Osteoblast (primary cell): ENCODE data around the gene SERPINF2. TPM values are rescaled to one million over a fixed set of nuclear protein-coding genes. Genes with fewer than 3 reads are reported as not detected.
"Not testable (repeated sequence)": the region's sequence is repeated elsewhere in the genome, so short reads cannot be mapped to it uniquely, and the experiment has no call there.

ENCODE experiments used
- DNase-seq: peaks from one replicate; pipeline ENCODE4 v3.0.0; 2011; ENCODE audit warnings: low spot score, mixed read lengths; ENCODE audit not compliant: insufficient read length; ENCODE audit errors: missing footprints
- H2AFZ ChIP-seq: 2 replicates; pipeline ENCODE4 v1.6.0; 2011; ENCODE audit warnings: mild to moderate bottlenecking, low read length
- H3K27ac ChIP-seq: 2 replicates; pipeline ENCODE4 v1.5.1; 2011; ENCODE audit warnings: mild to moderate bottlenecking, low read depth, low read length, moderate library complexity
- H3K27me3 ChIP-seq: 2 replicates; pipeline ENCODE4 v1.6.0; 2012; ENCODE audit warnings: mild to moderate bottlenecking, control low read depth, inconsistent platforms, low read length, moderate library complexity; ENCODE audit not compliant: insufficient read depth
- H3K36me3 ChIP-seq: 2 replicates; pipeline ENCODE4 v1.5.1; 2011; ENCODE audit warnings: mild to moderate bottlenecking, low read length, control low read depth, moderate library complexity; ENCODE audit not compliant: insufficient read depth
- H3K4me1 ChIP-seq: 2 replicates; pipeline ENCODE4 v1.5.1; 2011; ENCODE audit warnings: mild to moderate bottlenecking, low read length, control low read depth, moderate library complexity; ENCODE audit not compliant: insufficient read depth
- H3K4me2 ChIP-seq: 2 replicates; pipeline ENCODE4 v1.6.0; 2011; ENCODE audit warnings: mild to moderate bottlenecking, low read length; ENCODE audit not compliant: insufficient read depth
- H3K4me3 ChIP-seq: fragments of 200-600 bp; sonication (generic); 3 replicates; pipeline ENCODE4 v1.5.1; 2012; ENCODE audit warnings: mild to moderate bottlenecking, low read length, inconsistent platforms; ENCODE audit not compliant: insufficient read depth
- H3K79me2 ChIP-seq: 2 replicates; pipeline ENCODE4 v1.6.0; 2012; ENCODE audit warnings: mild to moderate bottlenecking, low read length, control low read depth, inconsistent platforms; ENCODE audit not compliant: insufficient read depth
- H3K9me3 ChIP-seq: 2 replicates; pipeline ENCODE4 v1.5.1; 2011; ENCODE audit warnings: low read depth, low read length, control low read depth
- H4K20me1 ChIP-seq: 2 replicates; pipeline ENCODE4 v1.6.0; 2012; ENCODE audit warnings: mild to moderate bottlenecking, low read length, control low read depth; ENCODE audit not compliant: insufficient read depth
- CTCF ChIP-seq: IDR thresholded peaks from 2 replicates; pipeline ENCODE4 v1.5.1; 2011; ENCODE audit warnings: mild to moderate bottlenecking, low read depth, low read length, moderate library complexity; ENCODE audit errors: extremely low read depth
- total RNA-seq: library from RNA; depleted of rRNA; stranded (reverse); fragments of >200 nt; gene quantifications from 2 replicates; pipeline ENCODE4 v1.2.3, GENCODE V29; 2012

The SERPINF2 gene
- total RNA-seq: under 0.01 TPM in 1 of 2 replicates, not detected in the other

GRCh38 chr17:1742371-1743087 is at the start of gene SERPINF2:
TSS of gene SERPINF2 (plus strand) at chr17:1742871. CDS start at chr17:1744996, 2,125 bp downstream.
- H3K79me2 ChIP-seq: no peaks in the 10 kb centered on the region
- no peak within 1 kb of the TSS for H3K27ac ChIP-seq
- no peaks in the 10 kb centered on the region for H3K9me3 ChIP-seq
- H3K4me3 ChIP-seq: no peak within 1 kb of the TSS
- no peak within 1 kb of the TSS for H3K4me2 ChIP-seq
- TF ChIP-seq CTCF: no peak
- H4K20me1 ChIP-seq: no peaks in the 10 kb centered on the region
- DNase-seq: peak; percentile 74
- no peaks in the 10 kb centered on the region for H3K27me3 ChIP-seq
- H3K36me3 ChIP-seq: peaks cover 2% of the 10 kb centered on the region
- no peaks in the 10 kb centered on the region for H3K4me1 ChIP-seq
- no peak within 1 kb of the TSS for H2AFZ ChIP-seq

GRCh38 chr17:1693339-1693738 is 49.3 kb upstream of the SERPINF2 start:
- H3K79me2 ChIP-seq: no peaks in the 10 kb centered on the region

GRCh38 chr17:1695365-1695764 is 47.3 kb upstream of the SERPINF2 start:
- H4K20me1 ChIP-seq: no peaks in the 10 kb centered on the region
- H3K27ac ChIP-seq: no peak overlapping the region
- H3K79me2 ChIP-seq: no peaks in the 10 kb centered on the region
- H3K4me1 ChIP-seq: no peaks in the 10 kb centered on the region
- no peak overlapping the region for H3K4me2 ChIP-seq
- no peak overlapping the region for H3K4me3 ChIP-seq
- no peaks in the 10 kb centered on the region for H3K27me3 ChIP-seq
- no peaks in the 10 kb centered on the region for H3K9me3 ChIP-seq
- no peak overlapping the region for H2AFZ ChIP-seq
- H3K36me3 ChIP-seq: no peaks in the 10 kb centered on the region
- peak; percentile 65 for DNase-seq
- no peak for TF ChIP-seq CTCF

More at GRCh38 chr17:1693339-1693738, 49.3 kb upstream of the SERPINF2 start:
- peak overlapping the region; percentile 22 for H2AFZ ChIP-seq
- no peaks in the 10 kb centered on the region for H3K36me3 ChIP-seq
- DNase-seq: peak; percentile 51
- H4K20me1 ChIP-seq: no peaks in the 10 kb centered on the region
- no peak overlapping the region for H3K27ac ChIP-seq
- H3K4me3 ChIP-seq: no peak overlapping the region
- no peaks in the 10 kb centered on the region for H3K27me3 ChIP-seq
- no peak for TF ChIP-seq CTCF
- H3K9me3 ChIP-seq: no peaks in the 10 kb centered on the region
- no peak overlapping the region for H3K4me2 ChIP-seq
- H3K4me1 ChIP-seq: no peaks in the 10 kb centered on the region

- Histone ChIP-seq H3K4me1 (no peaks in the 10 kb centered on the region), H3K27ac (no peak overlapping the region), H3K4me2 (no peak overlapping the region), H3K79me2 (no peaks in the 10 kb centered on the region), H3K27me3 (no peaks in the 10 kb centered on the region), H3K4me3 (no peak overlapping the region), H4K20me1 (no peaks in the 10 kb centered on the region), H3K36me3 (no peaks in the 10 kb centered on the region), H3K9me3 (no peaks in the 10 kb centered on the region), H2AFZ (peak overlapping the region; percentile 50)
- peak; percentile 49 for DNase-seq
- TF ChIP-seq CTCF: no peak
These were observed 45.0 kb upstream of the SERPINF2 start for GRCh38 chr17:1697681-1698080.

GRCh38 chr17:1699891-1700290 is 42.8 kb upstream of the SERPINF2 start:
- not testable (repeated sequence) for H3K27ac ChIP-seq, H3K4me1 ChIP-seq, H3K27me3 ChIP-seq, DNase-seq, H3K4me3 ChIP-seq, H2AFZ ChIP-seq, H3K9me3 ChIP-seq, H4K20me1 ChIP-seq, H3K36me3 ChIP-seq, H3K79me2 ChIP-seq, H3K4me2 ChIP-seq
